Stimulated activated CD4-positive, alpha-beta T cell treated with anti-CD3 and anti-CD28 coated beads, Interleukin-2, amount 100 ng/mL, for 24 hours (primary cell): ENCODE data around the gene CRELD2.

ENCODE experiments used
- DNase-seq, 2 donors: peaks; one replicate each; pipeline ENCODE4 v3.0.0-alpha.2; 2020

The CRELD2 gene

DNA sequence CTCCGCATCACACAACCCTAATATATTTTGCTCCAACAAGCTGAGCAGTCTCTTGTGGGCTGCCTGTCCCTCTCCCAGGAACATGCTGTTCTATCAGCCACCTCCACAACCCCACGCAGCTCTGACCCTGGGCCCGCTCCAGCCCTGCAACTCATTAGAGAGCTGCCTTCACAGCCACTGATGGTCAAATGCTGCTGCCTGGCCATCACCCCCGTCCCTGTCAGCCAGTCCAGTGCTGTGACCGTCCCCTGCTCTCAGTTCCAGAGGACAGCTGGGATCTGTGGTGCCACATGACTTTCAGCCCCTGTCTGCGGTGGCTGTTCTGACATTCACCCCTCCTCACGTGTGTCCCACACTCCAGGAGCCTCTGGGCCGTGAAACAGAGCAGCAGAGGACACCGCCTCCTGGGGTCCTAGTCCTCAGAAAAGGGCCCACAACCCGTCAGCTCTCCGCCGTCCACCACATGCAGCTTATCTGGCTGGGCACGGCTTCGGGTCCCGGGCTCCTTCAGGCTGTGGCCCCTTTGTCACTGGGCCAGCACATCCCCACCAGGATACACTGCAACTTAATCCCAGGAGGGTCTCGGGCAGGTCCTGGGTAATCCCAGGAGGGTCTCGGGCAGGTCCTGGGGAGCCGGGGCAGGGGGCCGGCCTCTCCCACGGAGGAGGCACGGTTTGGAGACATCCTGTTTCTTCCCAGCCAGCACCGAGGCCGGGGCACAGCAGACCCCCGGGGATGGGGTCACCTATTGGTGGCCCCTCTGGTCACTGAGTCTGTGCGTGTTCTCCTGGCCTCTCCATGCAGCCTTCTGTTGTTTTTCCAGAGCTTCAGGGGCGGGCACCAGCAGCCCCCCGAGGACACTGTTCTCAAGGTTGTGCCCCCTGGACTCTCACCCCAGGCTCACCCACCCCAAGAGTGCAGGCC, 15.1 kb downstream of the CRELD2 start:
- DNase-seq = no peak

DNA sequence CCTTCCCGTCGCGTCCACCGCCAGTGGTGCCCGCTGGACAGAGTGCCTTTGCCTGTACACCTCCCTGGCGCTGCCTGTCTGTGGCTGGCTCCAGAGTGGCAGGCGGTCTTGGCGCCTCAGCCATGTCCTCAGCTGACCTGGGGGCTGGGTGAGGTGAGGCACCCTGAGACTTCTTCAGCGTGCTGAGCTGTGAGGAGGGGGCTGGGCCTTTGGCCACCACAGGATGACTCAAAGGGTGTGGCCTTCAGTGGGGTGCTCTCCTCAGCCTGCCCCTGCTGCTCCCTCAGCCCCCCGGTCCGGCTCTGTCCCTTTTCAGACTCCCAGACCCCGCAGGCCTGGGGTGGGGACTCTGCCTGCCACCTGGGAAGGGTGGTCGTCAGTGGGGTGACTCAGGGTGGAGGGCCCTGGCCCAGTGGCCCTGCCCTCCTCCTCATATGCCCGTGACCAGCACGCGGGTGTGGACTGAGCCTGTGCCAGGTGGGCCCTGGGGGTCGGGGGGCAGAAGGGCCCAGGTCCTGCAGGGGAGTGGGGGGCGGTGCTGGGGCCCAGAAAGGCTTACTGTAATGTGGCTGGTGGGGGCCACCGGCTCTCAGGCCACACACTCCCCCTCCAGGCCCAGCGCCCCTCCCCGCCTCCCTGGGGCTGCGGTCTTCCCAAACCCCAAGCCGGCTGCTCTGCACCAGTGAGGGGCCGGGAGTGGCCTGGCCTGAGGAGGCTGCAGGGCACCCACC, 15.9 kb downstream of the CRELD2 start:
- DNase-seq = peak in 1 of 2 donors; percentile 37

- DNase-seq = peak; percentile 87 to 94
These were observed 16.6 kb downstream of the CRELD2 start for GRCh38 chr22:49934891-49935557.

- peak in 1 of 2 donors; percentile 53 for DNase-seq
These were observed 17.1 kb downstream of the CRELD2 start for GRCh38 chr22:49935561-49935960.

- DNase-seq = peak; percentile 96 to 99
These were observed 17.9 kb downstream of the CRELD2 start for GRCh38 chr22:49936018-49936972.

DNA sequence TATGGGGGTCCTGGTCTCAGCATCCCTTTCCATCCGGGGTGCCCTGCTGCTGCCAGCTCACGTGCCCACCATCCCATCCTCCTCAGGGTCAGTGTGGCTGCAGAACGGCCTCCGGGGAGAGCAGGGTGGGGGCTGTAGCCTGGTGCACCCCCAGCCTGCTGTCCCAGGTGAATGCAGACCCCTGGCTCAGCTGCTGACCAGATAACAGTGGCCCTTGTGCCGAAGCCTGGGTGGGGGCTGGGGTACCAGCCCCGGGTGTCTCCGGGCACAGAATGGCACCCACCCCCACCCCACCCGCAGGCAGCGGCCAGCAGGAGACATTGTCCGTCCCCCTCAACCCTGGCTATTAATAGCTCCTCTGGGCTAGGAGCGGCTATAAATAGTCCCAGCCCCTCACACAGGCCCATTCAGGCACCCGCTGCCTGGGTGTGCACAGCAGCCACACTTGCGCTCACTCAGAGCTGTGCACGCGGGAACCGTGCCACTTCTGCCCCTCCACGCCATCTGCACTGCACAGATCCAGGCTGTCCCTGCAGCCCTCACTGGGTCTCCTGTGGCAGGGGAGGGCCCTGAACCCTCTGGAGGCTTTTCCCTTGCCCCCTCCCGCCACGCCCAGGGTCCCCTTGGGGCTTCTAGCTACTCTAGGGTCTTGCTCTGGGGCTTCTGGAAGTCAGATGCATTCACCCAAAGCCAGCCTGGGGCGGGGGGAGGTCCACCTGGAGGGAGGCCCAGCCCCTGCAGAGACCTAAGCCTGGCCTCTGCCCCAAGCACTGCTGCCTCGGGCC, 18.7 kb downstream of the CRELD2 start:
- no peak for DNase-seq

DNA sequence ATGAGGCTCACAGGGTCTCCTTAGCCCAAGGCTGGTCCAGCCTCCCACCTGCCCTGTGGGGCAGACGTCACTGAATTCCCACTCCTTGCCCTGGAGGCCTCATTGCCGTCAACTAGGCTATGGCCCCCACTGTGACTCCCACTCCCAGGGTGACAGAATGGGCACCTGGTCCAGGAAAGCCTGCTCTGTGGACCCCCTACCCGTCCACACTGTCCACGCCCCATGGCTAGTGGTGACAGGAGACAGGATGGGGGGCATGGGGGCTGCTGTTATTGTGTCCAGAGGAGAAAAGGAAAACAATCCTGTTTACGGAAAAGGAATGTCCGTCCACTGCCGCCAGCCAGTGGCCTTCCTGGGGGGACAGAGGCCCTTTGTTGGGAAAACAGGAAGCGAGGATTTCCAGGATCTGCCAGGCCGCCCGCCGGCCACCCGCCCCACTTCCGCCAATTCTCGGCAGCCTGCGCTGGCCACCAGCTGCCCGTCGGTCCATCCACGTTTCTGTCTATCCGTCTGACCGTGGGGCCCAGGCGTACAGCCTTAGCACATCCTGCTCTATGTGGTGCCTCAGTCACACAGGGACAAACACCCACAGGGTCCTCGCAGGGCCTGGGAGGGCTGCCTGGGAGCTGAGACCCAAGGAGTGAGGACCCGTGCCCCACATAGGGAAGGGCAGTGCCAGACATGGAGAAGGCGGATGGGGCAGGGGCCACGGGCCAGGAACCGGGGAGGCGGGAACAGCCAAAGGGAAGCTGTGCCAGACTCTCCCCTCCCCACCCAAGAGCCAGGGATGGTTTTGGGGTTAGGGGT, 19.5 kb downstream of the CRELD2 start:
- no peak for DNase-seq

DNA sequence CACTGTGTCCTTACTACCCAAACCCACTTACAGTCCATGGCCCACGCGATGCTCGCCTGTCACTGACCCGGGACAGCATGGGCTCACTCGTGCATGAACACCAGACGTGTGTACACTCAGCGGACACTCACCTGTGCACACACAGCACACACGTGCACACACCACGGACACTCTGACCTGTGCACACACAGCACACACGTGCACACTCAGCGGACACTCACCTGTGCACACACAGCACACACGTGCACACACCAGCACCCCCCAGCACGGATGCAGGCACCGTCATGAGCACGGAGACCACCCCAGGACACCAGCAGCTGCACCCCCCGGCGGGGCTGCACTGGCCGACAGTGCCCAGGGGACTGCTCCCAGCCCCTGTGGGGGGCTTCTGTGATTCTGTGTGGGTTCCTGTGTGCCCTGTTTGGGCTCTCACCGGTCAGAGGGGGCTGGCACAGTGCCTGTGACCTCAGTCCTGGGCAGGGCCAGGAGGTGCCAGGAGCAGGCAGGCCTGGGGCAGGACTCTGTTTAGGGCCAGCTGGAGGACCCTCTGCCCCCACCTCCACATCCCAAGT, 20.2 kb downstream of the CRELD2 start:
- no peak for DNase-seq

- no peak for DNase-seq
These were observed 23.3 kb downstream of the CRELD2 start for GRCh38 chr22:49941507-49942316.

DNA sequence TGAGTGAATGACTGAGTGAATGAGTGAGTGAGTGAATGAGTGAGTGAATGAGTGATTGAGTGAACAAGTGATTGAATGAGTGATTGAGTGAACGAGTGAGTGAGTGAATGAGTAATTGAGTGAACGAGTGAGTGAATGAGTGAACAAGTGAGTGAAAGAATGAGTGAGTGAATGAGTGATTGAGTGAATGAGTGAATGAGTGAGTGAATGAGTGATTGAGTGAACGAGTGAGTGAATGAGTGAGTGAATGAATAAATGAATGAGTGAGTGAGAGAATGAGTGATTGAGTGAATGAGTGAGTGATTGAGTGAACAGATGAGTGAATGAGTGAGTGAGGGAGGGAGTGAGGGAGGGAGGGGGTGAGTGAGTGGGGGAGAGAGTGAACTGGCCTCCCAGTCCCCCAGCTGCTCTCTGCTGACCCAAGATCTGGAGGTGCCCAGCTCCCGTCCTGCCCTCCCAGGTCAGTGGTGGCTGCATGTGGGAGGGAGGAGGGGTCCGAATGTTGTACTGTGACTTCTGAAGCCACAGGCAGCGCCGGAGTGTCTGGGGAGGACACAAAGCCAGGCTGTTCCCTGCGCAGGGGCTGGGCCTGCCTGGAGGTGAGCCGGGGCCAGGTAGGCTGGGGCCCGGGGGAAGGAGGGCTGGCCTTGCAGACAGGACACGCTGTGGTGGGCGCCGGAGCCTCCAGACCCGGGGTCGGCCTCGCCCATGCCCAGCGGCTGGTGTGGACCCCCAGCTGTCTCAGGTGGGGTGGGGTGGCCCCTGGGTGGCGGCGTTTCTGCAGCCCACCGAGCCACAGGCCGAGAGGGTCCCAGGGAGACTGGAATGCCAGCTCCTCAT, 24.4 kb downstream of the CRELD2 start:
- DNase-seq = no peak

DNA sequence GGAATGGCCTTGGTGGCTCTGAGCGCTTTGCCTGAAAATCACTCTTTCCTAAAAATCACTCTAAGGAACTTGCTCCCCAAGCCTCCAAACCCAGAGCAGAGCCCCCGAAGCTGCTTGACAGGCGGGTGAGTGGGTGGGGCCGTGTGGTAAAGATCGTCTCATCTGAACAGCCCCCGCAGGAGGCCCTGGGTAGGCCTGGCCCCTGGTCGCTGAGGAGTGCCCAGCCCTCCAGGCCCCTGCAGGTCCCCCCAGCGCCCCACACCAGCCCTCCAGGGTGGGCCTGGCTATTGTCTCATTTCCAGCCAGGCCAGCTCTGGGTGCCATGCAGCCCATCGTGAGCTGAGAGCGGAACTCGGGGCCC, 25.0 kb downstream of the CRELD2 start:
- no peak for DNase-seq

- no peak for DNase-seq
These were observed 25.5 kb downstream of the CRELD2 start for GRCh38 chr22:49943771-49944398.

GRCh38 chr22:49944399-49944891, 26.0 kb downstream of the CRELD2 start:
- DNase-seq = no peak

GRCh38 chr22:49945042-49945794, 26.8 kb downstream of the CRELD2 start:
- DNase-seq = peak; percentile 42 to 57

GRCh38 chr22:49946612-49947295, 28.3 kb downstream of the CRELD2 start:
- no peak for DNase-seq

GRCh38 chr22:49947296-49947622, 28.8 kb downstream of the CRELD2 start:
- no peak for DNase-seq
